NCI-H1436 treated with DMSO at 0.1 percent for 48 hours (cell line): ENCODE measurements around the gene OLIG1.

ENCODE experiments used
- DNase-seq: peaks from one replicate; lab custom pipeline; 2025; lab: John Stamatoyannopoulos, UW

OLIG1 gene

GRCh38 chr21:33069994-33070743 lies at the start of gene OLIG1:
TSS of gene OLIG1 (plus strand) at chr21:33070141. CDS start at chr21:33070247, 106 bp downstream.
- DNase-seq: no peak

GRCh38 chr21:33020558-33021100 lies 49.3 kb upstream of the OLIG1 start:
- DNase-seq: no peak

- DNase-seq: no peak
Observed at GRCh38 chr21:33021150-33021549, 48.8 kb upstream of the OLIG1 start.

GRCh38 chr21:33021667-33022066 lies 48.3 kb upstream of the OLIG1 start:
- DNase-seq: no peak

- DNase-seq: no peak
Observed at GRCh38 chr21:33022489-33022827, 47.5 kb upstream of the OLIG1 start.

GRCh38 chr21:33022828-33023573 lies 46.9 kb upstream of the OLIG1 start:
- no peak for DNase-seq

GRCh38 chr21:33023574-33024200 lies 46.3 kb upstream of the OLIG1 start:
- no peak for DNase-seq

- no peak for DNase-seq
Observed at GRCh38 chr21:33024201-33025103, 45.5 kb upstream of the OLIG1 start.

- DNase-seq: no peak
Observed at GRCh38 chr21:33025106-33025488, 44.8 kb upstream of the OLIG1 start.

- no peak for DNase-seq
Observed at GRCh38 chr21:33025489-33026442, 44.2 kb upstream of the OLIG1 start, which contains the start of gene OLIG2. TSS of gene OLIG2 (plus strand) at chr21:33025935. CDS start at chr21:33026863, 928 bp downstream.

GRCh38 chr21:33026443-33026858 lies 43.5 kb upstream of the OLIG1 start:
- no peak for DNase-seq

- DNase-seq: no peak
Observed at GRCh38 chr21:33026878-33027400, 43.0 kb upstream of the OLIG1 start.

GRCh38 chr21:33027401-33028286 lies 42.3 kb upstream of the OLIG1 start:
- DNase-seq: no peak

GRCh38 chr21:33028287-33028670 lies 41.7 kb upstream of the OLIG1 start:
- DNase-seq: no peak

GRCh38 chr21:33028773-33029384 lies 41.1 kb upstream of the OLIG1 start:
- DNase-seq: no peak

- DNase-seq: no peak
Observed at GRCh38 chr21:33029385-33029921, 40.5 kb upstream of the OLIG1 start.

- no peak for DNase-seq
Observed at GRCh38 chr21:33029975-33030461, 39.9 kb upstream of the OLIG1 start.

GRCh38 chr21:33030633-33031032 lies 39.3 kb upstream of the OLIG1 start:
- no peak for DNase-seq
